Measurements from ENCODE around the gene ADCY2.

- TF ChIP-seq, protein P1, sequence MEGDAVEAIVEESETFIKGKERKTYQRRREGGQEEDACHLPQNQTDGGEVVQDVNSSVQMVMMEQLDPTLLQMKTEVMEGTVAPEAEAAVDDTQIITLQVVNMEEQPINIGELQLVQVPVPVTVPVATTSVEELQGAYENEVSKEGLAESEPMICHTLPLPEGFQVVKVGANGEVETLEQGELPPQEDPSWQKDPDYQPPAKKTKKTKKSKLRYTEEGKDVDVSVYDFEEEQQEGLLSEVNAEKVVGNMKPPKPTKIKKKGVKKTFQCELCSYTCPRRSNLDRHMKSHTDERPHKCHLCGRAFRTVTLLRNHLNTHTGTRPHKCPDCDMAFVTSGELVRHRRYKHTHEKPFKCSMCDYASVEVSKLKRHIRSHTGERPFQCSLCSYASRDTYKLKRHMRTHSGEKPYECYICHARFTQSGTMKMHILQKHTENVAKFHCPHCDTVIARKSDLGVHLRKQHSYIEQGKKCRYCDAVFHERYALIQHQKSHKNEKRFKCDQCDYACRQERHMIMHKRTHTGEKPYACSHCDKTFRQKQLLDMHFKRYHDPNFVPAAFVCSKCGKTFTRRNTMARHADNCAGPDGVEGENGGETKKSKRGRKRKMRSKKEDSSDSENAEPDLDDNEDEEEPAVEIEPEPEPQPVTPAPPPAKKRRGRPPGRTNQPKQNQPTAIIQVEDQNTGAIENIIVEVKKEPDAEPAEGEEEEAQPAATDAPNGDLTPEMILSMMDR (IDR thresholded peaks at IDR 0.05; ENCODE audit: low read depth, low read length), result no peak
- TF ChIP-seq EZH2phosphoT487 (IDR thresholded peaks at IDR 0.05; ENCODE audit: low read depth), result no peak
These were observed 19.9 kb downstream of the ADCY2 start for GRCh38 chr5:7415587-7416535.

All from OCI-LY3 (cell line).